Measurements from ENCODE around the gene RBM23. TPM values are rescaled to one million over a fixed set of nuclear protein-coding genes. Genes with fewer than 3 reads are reported as not detected.
A peak's percentile ranks its signal among the peaks of the same experiment; 100 is the strongest.

RBM23 gene
- total and polyA plus RNA-seq, 2 of the 8 experiments (the other 6 are each of a cell fraction or from before 2014, with no cell fraction given), result 41.2 to 43.3 TPM

DNA sequence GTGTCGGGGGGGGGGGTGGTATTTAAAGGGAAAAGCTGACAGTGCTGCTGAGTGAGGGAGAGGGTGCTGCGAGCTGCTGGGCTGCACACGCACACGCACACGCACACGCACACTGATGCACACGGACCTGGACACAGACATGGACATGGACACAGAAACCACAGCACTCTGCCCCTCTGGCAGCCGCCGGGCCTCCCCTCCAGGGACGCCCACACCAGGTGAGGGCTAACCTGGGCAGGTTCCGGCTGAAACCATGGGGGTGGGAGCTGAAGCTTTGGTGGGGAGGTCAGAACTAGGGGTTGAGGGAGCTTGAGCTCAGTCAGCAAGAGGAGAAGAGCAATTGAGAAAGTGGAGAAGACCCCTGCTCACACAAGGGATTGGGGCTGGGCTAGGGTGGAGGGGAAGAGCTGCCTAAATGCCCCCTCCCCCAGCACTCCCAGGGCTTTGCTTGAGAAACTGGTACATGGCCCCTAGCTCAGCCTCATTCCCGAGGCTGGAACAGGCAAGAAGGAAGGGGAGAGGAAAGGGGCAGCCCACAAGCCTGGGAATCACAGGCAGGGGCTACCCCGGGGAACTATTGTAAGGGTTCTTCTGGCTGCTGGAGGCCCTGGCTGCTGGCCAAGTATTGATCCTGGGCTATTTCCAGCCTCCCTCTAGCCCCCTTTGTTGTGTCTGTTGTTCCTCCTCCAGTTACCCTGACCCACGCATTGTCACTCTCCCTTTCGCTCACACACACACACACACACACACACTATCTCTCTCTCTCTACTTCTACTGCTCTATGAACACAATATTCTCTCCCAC is 35.6 kb downstream of the RBM23 start, which contains the start of gene REM2:
TSS of gene REM2 (plus strand) at position 50 of the 804 bp plus-strand sequence. CDS start at position 116, 66 bp downstream.
- 31% methylated on average over 13 of the region's 15 CpGs; no CpG with 5 or more reads in 1 of the 2 experiments for WGBS, 2 experiments (ENCODE audit: extremely low coverage in 1 of 2, insufficient coverage in 1 of 2, insufficient read length in 1 of 2, insufficient replicate concordance in 2 of 2, low coverage in 1 of 2, low lambda C conversion rate in 2 of 2, missing lambda C conversion rate in 1 of 2)
- ChIA-PET POLR2A (ENCODE audit: partially characterized antibody) (interaction anchor here (0.6 to 7.2 kb wide), 12 partner anchors 10 to 109 kb away, joined by 3 to 54 read pairs (median 6); partner anchors contain the start of genes LRP10, PRMT5 and RBM23), CTCF (ENCODE audit: partially characterized antibody) (interaction anchor here (0.6 to 56.0 kb wide), 11 partner anchors 9 to 417 kb away, joined by 3 to 1562 read pairs (median 9); partner anchors contain the start of genes LRP10, MMP14, MRPL52 and SLC7A7)
- H2BK5ac ChIP-seq (ENCODE audit: low read depth, low read length), result peak within 1 kb of the TSS; percentile 66; the same call in 1 of the 2 replicates
- peak within 1 kb of the TSS; percentile 18 for H4K5ac ChIP-seq (ENCODE audit: insufficient read length, low read depth, low read length)
- no peak within 1 kb of the TSS for H3K27ac ChIP-seq (ENCODE audit: low read depth, low read length)
- H4K91ac ChIP-seq (replicated peaks; ENCODE audit: insufficient read length, low read length), result peak within 1 kb of the TSS; percentile 36
- no peak within 1 kb of the TSS for H3K56ac ChIP-seq (replicated peaks; ENCODE audit: insufficient read length, low read depth, low read length)
- H3K4me1 ChIP-seq (replicated peaks in 1 of 4; ENCODE audit: control insufficient read depth in 3 of 4, insufficient read depth in 4 of 4, low read length in 3 of 4), result peaks cover 7 to 21% (median 12%) of the 10 kb centered on the region in 4 experiments
- peak within 1 kb of the TSS; percentile 15 to 56 (median 32); a peak in 6 of 7 replicates for H3K9ac ChIP-seq (replicated peaks in 1 of 4; ENCODE audit: extremely low read depth in 1 of 4, low read depth in 3 of 4, low read length in 3 of 4)
- H2AK5ac ChIP-seq (ENCODE audit: low read depth, low read length), result peak within 1 kb of the TSS; percentile 59
- no peaks in the 10 kb centered on the region for H3K79me2 ChIP-seq (ENCODE audit: control insufficient read depth in 1 of 2, insufficient read depth in 2 of 2, low read length in 2 of 2)
- H3K23me2 ChIP-seq (ENCODE audit: low read depth, low read length), result peaks cover 14% of the 10 kb centered on the region
- peak within 1 kb of the TSS; percentile 75 for H3K4me2 ChIP-seq (ENCODE audit: insufficient read depth in 1 of 2, low read depth in 2 of 2, low read length in 2 of 2)
- DNase-seq (ENCODE audit: low read depth in 1 of 2, low spot score in 2 of 2) (peak in 1 of 2 experiments; percentile 54), FAIRE-seq (no peak)
- H3K14ac ChIP-seq (ENCODE audit: insufficient read length), result no peak within 1 kb of the TSS
- H2BK12ac ChIP-seq (ENCODE audit: low read depth, low read length), result peak within 1 kb of the TSS; percentile 99
- H4K20me1 ChIP-seq (replicated peaks in 1 of 2; ENCODE audit: control insufficient read depth in 1 of 2, insufficient read depth in 2 of 2, low read length in 2 of 2), result no peaks in the 10 kb centered on the region
- no peaks in the 10 kb centered on the region for H3K9me3 ChIP-seq (ENCODE audit: insufficient read depth in 2 of 2, low read depth in 1 of 2, low read length in 1 of 2)
- no peaks in the 10 kb centered on the region; a peak in 1 of 8 replicates for H3K36me3 ChIP-seq (ENCODE audit: control insufficient read depth in 2 of 4, insufficient read depth in 4 of 4, low read length in 3 of 4)
- no peak within 1 kb of the TSS for H2BK120ac ChIP-seq (replicated peaks; ENCODE audit: low read depth, low read length)
- H2BK15ac ChIP-seq (ENCODE audit: low read length), result peak within 1 kb of the TSS; percentile 61
- H3K4me3 ChIP-seq (ENCODE audit: extremely low read depth in 1 of 4, insufficient read depth in 2 of 4, low read depth in 3 of 4, low read length in 4 of 4), result peak within 1 kb of the TSS; percentile 14 to 55 (median 22); a peak in 7 of 8 replicates
- no peak within 1 kb of the TSS for H3K23ac ChIP-seq (ENCODE audit: insufficient read length)
- peaks cover 0 to 17% (median 11%) of the 10 kb centered on the region in 4 experiments; a peak in 6 of 7 replicates for H3K27me3 ChIP-seq (replicated peaks in 1 of 4; ENCODE audit: control insufficient read depth in 3 of 4, extremely low read depth in 1 of 4, insufficient read depth in 3 of 4, low read length in 3 of 4)
- peak within 1 kb of the TSS; percentile 51; the same call in 1 of the 2 replicates for H2AFZ ChIP-seq (ENCODE audit: low read length)
- H2BK20ac ChIP-seq (ENCODE audit: low read length), result 0 out of 2 replicates have a peak within 1 kb of the TSS, but pooled peaks have one; percentile 48
- peaks cover 3% of the 10 kb centered on the region; the same call in 1 of the 2 replicates for H3K79me1 ChIP-seq (ENCODE audit: low read depth, low read length)
- peak within 1 kb of the TSS; percentile 72; the same call in 1 of the 2 replicates for H4K8ac ChIP-seq (ENCODE audit: extremely low read depth, insufficient read depth, low read length)
- H3K4ac ChIP-seq (replicated peaks; ENCODE audit: insufficient read length, low read depth, low read length), result peak within 1 kb of the TSS; percentile 33
- H3K18ac ChIP-seq (ENCODE audit: extremely low read depth, low read length), result peak within 1 kb of the TSS; percentile 78
- TF ChIP-seq TAF1 (IDR thresholded peaks at IDR 0.05; ENCODE audit: low read depth, low read length) (0 out of 2 replicates have a peak, but pooled peaks have one; percentile 14), BACH1 (IDR thresholded peaks at IDR 0.05; ENCODE audit: low read length) (no peak), HDAC6 (IDR thresholded peaks at IDR 0.05; ENCODE audit: low read depth, low read length) (no peak), ASH2L (IDR thresholded peaks at IDR 0.05; ENCODE audit: low read length) (peak; percentile 45), SUZ12 (IDR thresholded peaks at IDR 0.05; ENCODE audit: low read length) (no peak), RBBP5 (IDR thresholded peaks at IDR 0.05; ENCODE audit: borderline replicate concordance, low read depth, low read length) (peak; percentile 48; the same call in 1 of the 2 replicates), JUND (IDR thresholded peaks at IDR 0.05; ENCODE audit: low read length) (no peak), MAX (IDR thresholded peaks at IDR 0.05) (0 out of 2 replicates have a peak, but pooled peaks have one; percentile 9), JUN (IDR thresholded peaks at IDR 0.05; ENCODE audit: low read depth, low read length) (no peak), BRCA1 (IDR thresholded peaks at IDR 0.05; ENCODE audit: low read depth, low read length) (no peak), SIRT6 (IDR thresholded peaks at IDR 0.05; ENCODE audit: low read length) (no peak), MAFK (IDR thresholded peaks at IDR 0.05; ENCODE audit: low read depth, low read length) (no peak)
